H1 (cell line): ENCODE data around the gene SLC17A6. TPM values are rescaled to one million over a fixed set of nuclear protein-coding genes. Genes with fewer than 3 reads are reported as not detected.

ENCODE experiments used
- BACH1 ChIP-seq: IDR thresholded peaks from 2 replicates; pipeline ENCODE4 v1.6.1; 2012; ENCODE audit warnings: low read length, improper control_type of control experiment
- CHD7 ChIP-seq: fragments of 300-600 bp; sonication (generic); IDR thresholded peaks from 2 replicates; pipeline ENCODE4 v1.7.1; 2012; ENCODE audit warnings: low read length, moderate library complexity, mild to moderate bottlenecking, inconsistent platforms; ENCODE audit not compliant: insufficient replicate concordance
- EP300 ChIP-seq, 2 experiments: IDR thresholded peaks; 1 replicate in 1 of 2; 2 replicates in 1 of 2; pipeline ENCODE4 v1.6.1; 2011 to 2012; ENCODE audit warnings: low read depth in 2 of 2, low read length in 2 of 2, mild to moderate bottlenecking in 2 of 2, borderline replicate concordance in 1 of 2, inconsistent platforms in 1 of 2, moderate library complexity in 1 of 2
- GABPA ChIP-seq: IDR thresholded peaks from 2 replicates; pipeline ENCODE4 v1.6.1; 2011; ENCODE audit warnings: mild to moderate bottlenecking, low read length, moderate library complexity, borderline replicate concordance; ENCODE audit not compliant: insufficient read depth
- KDM5A ChIP-seq: fragments of 200-600 bp; IDR thresholded peaks from 2 replicates; pipeline ENCODE4 v1.7.1; 2012; ENCODE audit warnings: mild to moderate bottlenecking, low read length, inconsistent platforms, mixed read lengths
- RBBP5 ChIP-seq: IDR thresholded peaks from 2 replicates; pipeline ENCODE4 v1.7.1; 2012; ENCODE audit warnings: low read depth, mild to moderate bottlenecking, inconsistent platforms, low read length, moderate library complexity, borderline replicate concordance
- SIRT6 ChIP-seq: IDR thresholded peaks from one replicate; pipeline ENCODE4 v1.7.1; 2012; ENCODE audit warnings: low read length, inconsistent platforms
- polyA plus RNA-seq, 7 experiments: library from polyadenylated mRNA; depleted of rRNA in 3 of 7; stranded (reverse) in 5 of 7; unstranded in 2 of 7; fragments of >200 nt in 5 of 7; fragments of 200-250 nt in 2 of 7; gene quantifications; 1 replicate in 5 of 7; 2 replicates in 1 of 7; 4 replicates in 1 of 7; pipeline versions ENCODE4 v1.2.1 to v1.2.3, GENCODE V29; 2011 to 2013; ENCODE audit warnings: missing spikeins in 2 of 7, mixed read lengths in 2 of 7
- total RNA-seq: library from RNA; stranded (reverse); fragmentation: NEBNext Ultra II Directional; extraction: Animal tissue kit (Norgen Biotek cat#: 25700); gene quantifications from 2 replicates; pipeline ENCODE4 v1.2.1, GENCODE V29; 2021
- TF ChIP-seq, protein P1 (sequence below): IDR thresholded peaks from 2 replicates; pipeline ENCODE4 v1.6.1; 2011; ENCODE audit warnings: low read length, improper control_type of control experiment
- TF ChIP-seq, protein P2 (sequence below): IDR thresholded peaks from 2 replicates; pipeline ENCODE4 v1.6.1; 2012; ENCODE audit warnings: inconsistent platforms

The SLC17A6 gene
- total and polyA plus RNA-seq, 2 of the 8 experiments (the other 6 are each of a cell fraction or from before 2014, with no cell fraction given): 0.24 to 1.6 TPM

GRCh38 chr11:22407267-22407666, 69.1 kb downstream of the SLC17A6 start (continued):
- no peak for TF ChIP-seq CHD7
- TF ChIP-seq SIRT6: no peak
- no peak for TF ChIP-seq RBBP5
- no peak for TF ChIP-seq KDM5A
- TF ChIP-seq EP300 (IDR thresholded peaks at IDR 0.05; ENCODE audit: borderline replicate concordance in 1 of 2, low read depth in 2 of 2, low read length in 2 of 2): no peak
- TF ChIP-seq GABPA: no peak
- TF ChIP-seq, protein P1, sequence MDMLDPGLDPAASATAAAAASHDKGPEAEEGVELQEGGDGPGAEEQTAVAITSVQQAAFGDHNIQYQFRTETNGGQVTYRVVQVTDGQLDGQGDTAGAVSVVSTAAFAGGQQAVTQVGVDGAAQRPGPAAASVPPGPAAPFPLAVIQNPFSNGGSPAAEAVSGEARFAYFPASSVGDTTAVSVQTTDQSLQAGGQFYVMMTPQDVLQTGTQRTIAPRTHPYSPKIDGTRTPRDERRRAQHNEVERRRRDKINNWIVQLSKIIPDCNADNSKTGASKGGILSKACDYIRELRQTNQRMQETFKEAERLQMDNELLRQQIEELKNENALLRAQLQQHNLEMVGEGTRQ: no peak
- TF ChIP-seq, protein P2, sequence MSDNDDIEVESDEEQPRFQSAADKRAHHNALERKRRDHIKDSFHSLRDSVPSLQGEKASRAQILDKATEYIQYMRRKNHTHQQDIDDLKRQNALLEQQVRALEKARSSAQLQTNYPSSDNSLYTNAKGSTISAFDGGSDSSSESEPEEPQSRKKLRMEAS: no peak
- TF ChIP-seq BACH1: no peak
